Measurements from ENCODE around the gene PICALM. TPM values are rescaled to one million over a fixed set of nuclear protein-coding genes. Genes with fewer than 3 reads are reported as not detected.

PICALM gene
- total and polyA plus RNA-seq, 2 of the 4 experiments (the other 2 are of a cell fraction), result 235 to 453 TPM

DNA sequence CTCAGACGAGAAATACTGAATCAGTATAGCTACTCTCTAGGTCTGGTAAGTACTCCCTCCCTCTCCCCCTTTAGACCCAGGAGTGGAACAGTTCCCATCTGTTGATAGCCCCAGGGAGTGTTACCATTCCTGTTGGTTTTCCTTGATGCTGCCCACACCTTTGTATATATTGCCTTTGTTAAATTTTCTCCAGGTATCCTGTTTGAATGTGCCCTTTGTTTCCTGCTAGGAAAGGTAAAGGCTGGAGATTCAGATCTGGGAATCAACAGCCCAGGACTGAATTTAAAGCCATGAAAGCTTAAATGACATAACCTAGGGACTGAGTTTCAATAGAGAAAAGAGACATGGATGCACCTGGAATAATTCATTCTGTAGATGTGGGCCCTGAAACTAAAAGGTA lies 145.4 kb downstream of the PICALM start:
- Histone ChIP-seq H4K91ac (ENCODE audit: insufficient read depth, low read depth, low read length) (no peak overlapping the region), H3K4me1 (ENCODE audit: control insufficient read depth, insufficient read depth, low read length) (no peaks in the 10 kb centered on the region; the same call in 1 of the 2 replicates), H2BK120ac (ENCODE audit: low read depth, low read length) (no peak overlapping the region), H2BK15ac (ENCODE audit: low read depth, low read length) (no peak overlapping the region), H4K5ac (ENCODE audit: low read depth, low read length) (no peak overlapping the region), H3K27ac (ENCODE audit: insufficient read depth, low read length) (no peak overlapping the region), H3K9ac (ENCODE audit: low read depth, low read length) (no peak overlapping the region), H3K4ac (ENCODE audit: low read depth, low read length) (no peak overlapping the region), H3K79me1 (ENCODE audit: low read depth in 1 of 2, low read length in 2 of 2) (no peaks in the 10 kb centered on the region), H4K8ac (ENCODE audit: low read depth in 2 of 2, low read length in 2 of 2) (no peak overlapping the region), H2AK9ac (replicated peaks; ENCODE audit: low read depth, low read length, poor library complexity) (no peak overlapping the region), H2AK5ac (ENCODE audit: low read depth, low read length) (no peak overlapping the region), H3K56ac (ENCODE audit: extremely low read depth, insufficient read depth, low read length) (no peak overlapping the region), H2BK20ac (ENCODE audit: low read depth, low read length) (no peak overlapping the region), H2BK5ac (ENCODE audit: low read depth, low read length, poor library complexity, severe bottlenecking) (no peak overlapping the region), H3K4me2 (ENCODE audit: low read depth, low read length) (no peak overlapping the region), H3K9me3 (ENCODE audit: control insufficient read depth, insufficient read depth, low read length) (no peaks in the 10 kb centered on the region; the same call in 1 of the 2 replicates), H3K9me1 (ENCODE audit: insufficient read depth, low read length) (no peaks in the 10 kb centered on the region), H3K14ac (replicated peaks; ENCODE audit: low read depth, low read length) (no peak overlapping the region), H3K36me3 (ENCODE audit: control insufficient read depth, insufficient read depth, low read length) (no peaks in the 10 kb centered on the region), H3K23ac (ENCODE audit: low read depth, low read length) (no peak overlapping the region), H3K4me3 (ENCODE audit: insufficient read depth, low read depth, low read length) (no peak overlapping the region), H3K18ac (ENCODE audit: low read depth, low read length) (no peak overlapping the region), H2AFZ (replicated peaks; ENCODE audit: low read length, poor library complexity) (no peak overlapping the region), H3K27me3 (ENCODE audit: control insufficient read depth, insufficient read depth, low read length) (peaks cover 9% of the 10 kb centered on the region), H4K20me1 (ENCODE audit: insufficient read depth, low read length) (no peaks in the 10 kb centered on the region)
- in situ Hi-C loops (cut with MboI; ENCODE audit: low sequenced_read_pairs) (no loop called here), intact Hi-C loops (cut with micrococcal nuclease) (no loop called here), dilution Hi-C loops (cut with HindIII; ENCODE audit: low sequenced_read_pairs, unreplicated experiment) (no loop called here)
- no peak for TF ChIP-seq POLR2A (IDR thresholded peaks at IDR 0.05; ENCODE audit: low read depth, low read length)
- no peak for TF ChIP-seq RAD21 (IDR thresholded peaks at IDR 0.05; ENCODE audit: low read length)
- TF ChIP-seq SMC3 (IDR thresholded peaks at IDR 0.05; ENCODE audit: low read depth, low read length), result no peak
- TF ChIP-seq RCOR1 (IDR thresholded peaks at IDR 0.05; ENCODE audit: insufficient replicate concordance, low read length), result no peak
- DNase-seq (no peak), ATAC-seq (ENCODE audit: low read depth) (no peak)
- BruUV-seq (replicated peaks), result no TSS peak
- WGBS, 2 experiments (ENCODE audit: extremely low coverage in 2 of 2, insufficient read length in 1 of 2), result 88% methylated on average over 1 of the region's 1 CpG; no CpG with 5 or more reads in 1 of the 2 experiments
- CTCF ChIA-PET, result no interaction called here
- POLR2A ChIA-PET (ENCODE audit: unreplicated experiment), result no interaction called here

All from IMR-90 (cell line).